GM12878 (cell line): ENCODE results near the gene PDZD8. TPM values are rescaled to one million over a fixed set of nuclear protein-coding genes. Genes with fewer than 3 reads are reported as not detected.
A peak's percentile ranks its signal among the peaks of the same experiment; 100 is the strongest.

ENCODE experiments used
- ATAC-seq: fragments of 200-7000 bp; cut with Tn5 transposase; 3 replicates; pipeline ENCODE4 v1.9.1; 2020; ENCODE audit warnings: mild to moderate bottlenecking, moderate library complexity
- BruUV-seq: library from RNA; stranded (reverse); fragments of 400-500 nt; replicated peaks from 2 replicates; lab custom pipeline; 2021; lab: Mats Ljungman, UMichigan
- CTCF ChIA-PET: fragments of 300-600 bp; sonication (Branson Sonifier 250); formaldehyde crosslinking; extraction: SDS; loops from one replicate; lab custom pipeline; 2021; ENCODE audit warnings: inconsistent platforms; lab: Yijun Ruan, JAX
- POLR2A ChIA-PET: fragments of 350-600 bp; formaldehyde crosslinking; extraction: SDS; loops from one replicate; lab custom pipeline; 2021; ENCODE audit warnings: inconsistent platforms; lab: Charles Lee
- RAD21 ChIA-PET: fragments of 300-600 bp; sonication (Branson Sonifier 250); formaldehyde crosslinking; loops from one replicate; lab custom pipeline; 2023; ENCODE audit warnings: antibody characterized with exemption; ENCODE audit not compliant: unreplicated experiment; lab: Charles Lee
- SMC1A ChIA-PET: fragments of 300-600 bp; sonication (Branson Sonifier 250); formaldehyde crosslinking; loops from one replicate; lab custom pipeline; 2023; ENCODE audit not compliant: unreplicated experiment, uncharacterized antibody; lab: Charles Lee
- DNase-seq: peaks from one replicate; pipeline ENCODE4 v3.0.0-alpha.2; 2011; ENCODE audit warnings: low read depth, low spot score
- FAIRE-seq: peaks from 3 replicates; lab custom pipeline; 2011; peaks lifted over from hg19 to GRCh38; lab: Jason Lieb, UNC
- H2AFZ ChIP-seq: 2 replicates; pipeline ENCODE4 v1.6.0; 2011; ENCODE audit warnings: low read depth, low read length, control low read depth; ENCODE audit not compliant: control insufficient read depth
- H3K27ac ChIP-seq: 2 replicates; pipeline ENCODE4 v1.5.1; 2011; ENCODE audit warnings: control low read depth; ENCODE audit not compliant: control insufficient read depth, insufficient read depth
- H3K27me3 ChIP-seq, 2 experiments: replicated peaks in 1 of 2; 2 replicates each; pipeline versions ENCODE4 v1.6.0 to v1.6.1; 2011; ENCODE audit warnings: low read length in 1 of 2; ENCODE audit not compliant: control insufficient read depth in 2 of 2, insufficient read depth in 2 of 2
- H3K36me3 ChIP-seq, 2 experiments: 2 replicates each; pipeline ENCODE4 v1.5.1; 2011; ENCODE audit warnings: low read length in 1 of 2; ENCODE audit not compliant: control insufficient read depth in 2 of 2, insufficient read depth in 2 of 2
- H3K4me1 ChIP-seq: 2 replicates; pipeline ENCODE4 v1.6.1; 2011; ENCODE audit warnings: mild to moderate bottlenecking, low read length, moderate library complexity, mixed read lengths; ENCODE audit not compliant: control insufficient read depth, insufficient read depth
- H3K4me2 ChIP-seq: 2 replicates; pipeline ENCODE4 v1.6.0; 2011; ENCODE audit warnings: control low read depth; ENCODE audit not compliant: control insufficient read depth, insufficient read depth
- H3K4me3 ChIP-seq: fragments of 200-600 bp; sonication (generic); 2 replicates; pipeline ENCODE4 v1.5.1; 2016
- H3K79me2 ChIP-seq: 2 replicates; pipeline ENCODE4 v1.6.0; 2011; ENCODE audit warnings: low read length; ENCODE audit not compliant: control insufficient read depth, insufficient read depth
- H3K9ac ChIP-seq: 2 replicates; pipeline ENCODE4 v1.8.0; 2011; ENCODE audit warnings: low read length, control low read depth, mixed read lengths; ENCODE audit not compliant: control insufficient read depth, insufficient read depth
- H3K9me3 ChIP-seq: replicated peaks from 3 replicates; pipeline ENCODE4 v1.5.1; 2011; ENCODE audit warnings: mild to moderate bottlenecking, low read length; ENCODE audit not compliant: control insufficient read depth, insufficient read depth
- H4K20me1 ChIP-seq: 2 replicates; pipeline ENCODE4 v1.6.0; 2011; ENCODE audit not compliant: control insufficient read depth, insufficient read depth
- CREM ChIP-seq: IDR thresholded peaks from 2 replicates; pipeline ENCODE4 v1.6.1; 2014; ENCODE audit warnings: antibody characterized with exemption, low read depth
- SPI1 ChIP-seq: IDR thresholded peaks from 2 replicates; pipeline ENCODE4 v1.6.1; 2011; ENCODE audit warnings: low read depth, mild to moderate bottlenecking, low read length, moderate library complexity, borderline replicate concordance; ENCODE audit not compliant: insufficient read depth
- WGBS: methylation state at CpG from one replicate; pipeline ENCODE4 v1.1.6; 2016; ENCODE audit warnings: low lambda C conversion rate; ENCODE audit not compliant: insufficient replicate concordance, insufficient coverage; ENCODE audit errors: missing lambda C conversion rate; 5-methylcytosine and 5-hydroxymethylcytosine counted together
- in situ Hi-C: fragments of 300-500 bp; cut with MboI; formaldehyde crosslinking; loops from 9 replicates; pipeline ENCODE4 v1.14.3; 2018; ENCODE audit warnings: mixed read lengths
- intact Hi-C: fragments of 100-400 bp; cut with micrococcal nuclease; formaldehyde crosslinking; loops from one replicate; pipeline ENCODE4 v1.14.2; 2022; ENCODE audit not compliant: unreplicated experiment
- polyA plus RNA-seq, 11 experiments: library from polyadenylated mRNA; depleted of rRNA in 4 of 11; unstranded in 6 of 11; stranded (reverse) in 5 of 11; fragments of >200 nt; fragmentation: Nextera tagmentation in 4 of 11; fragmentation: Illumina TruSeq in 1 of 11; extraction: Ambion mirVana in 4 of 11; extraction: Trizol in 1 of 11; gene quantifications; 1 replicate in 1 of 11; 2 replicates in 10 of 11; pipeline versions ENCODE4 v1.2.1 to v1.2.3, GENCODE V29; 2011 to 2016; ENCODE audit warnings: inconsistent platforms in 2 of 11, missing spikeins in 2 of 11, low read depth in 1 of 11
- total RNA-seq, 4 experiments: library from RNA; depleted of rRNA in 3 of 4; stranded (reverse); fragments of >200 nt in 3 of 4; fragmentation: Illumina TruSeq in 1 of 4; extraction: Trizol in 1 of 4; gene quantifications; 2 replicates each; pipeline versions ENCODE4 v1.2.1 to v1.2.3, GENCODE V29; 2013 to 2021
- TF ChIP-seq, protein P1 (sequence below): IDR thresholded peaks from 2 replicates; pipeline ENCODE4 v1.6.1; 2012; ENCODE audit warnings: low read depth, low read length, improper control_type of control experiment

Gene PDZD8
- total and polyA plus RNA-seq, 10 of the 15 experiments (the other 5 are each of a cell fraction or from before 2014, with no cell fraction given): 2.0 to 21.2 (median 6.7) TPM

DNA sequence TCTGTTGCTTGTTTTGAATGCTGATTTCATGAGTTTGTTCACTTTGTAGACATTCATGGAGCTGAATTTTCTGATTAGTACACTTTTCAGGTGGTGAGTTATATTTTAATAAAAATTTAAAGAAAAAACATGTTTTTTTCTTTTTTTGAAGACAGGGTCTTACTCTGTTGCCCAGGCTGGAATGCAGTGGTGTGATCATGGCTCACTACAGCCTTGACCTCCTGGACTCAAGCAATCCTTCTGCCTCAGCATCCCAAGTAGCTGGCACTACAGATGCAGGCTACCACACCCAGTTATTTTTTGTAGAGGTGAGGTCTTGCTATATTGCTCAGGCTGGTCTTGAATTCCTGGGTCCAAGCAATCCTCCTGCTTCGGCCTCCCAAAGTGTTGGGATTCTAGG, 23.7 kb downstream of the PDZD8 start:
- H3K4me3 ChIP-seq: no peak overlapping the region
- FAIRE-seq (no peak), DNase-seq (no peak), ATAC-seq (no peak)
- no peak overlapping the region; the same call in 1 of the 2 replicates for H3K4me2 ChIP-seq
- no peaks in the 10 kb centered on the region for H3K9me3 ChIP-seq
- SMC1A ChIA-PET: interaction anchor here (1.2 to 4.8 kb wide), 7 partner anchors 9 to 78 kb away, joined by 3 to 35 read pairs (median 3); no protein-coding TSS in a partner anchor
- intact Hi-C loops (no loop called here), in situ Hi-C loops (no loop called here)
- BruUV-seq: no TSS peak
- H3K9ac ChIP-seq: no peak overlapping the region
- H3K4me1 ChIP-seq: peaks cover 5% of the 10 kb centered on the region; the same call in 1 of the 2 replicates
- POLR2A ChIA-PET: interaction anchor here (0.6 to 1.0 kb wide), 2 partner anchors 12 to 23 kb away, joined by 4 to 9 read pairs; no protein-coding TSS in a partner anchor
- 100% methylated on average over 1 of the region's 1 CpG for WGBS
- H2AFZ ChIP-seq: no peak overlapping the region
- peak overlapping the region; percentile 46 for H3K27ac ChIP-seq
- no peaks in the 10 kb centered on the region for H3K36me3 ChIP-seq
- CTCF ChIA-PET: interaction anchor here (1.2 to 6.1 kb wide), 3 partner anchors 9 to 18 kb away, joined by 3 to 32 read pairs (median 11); no protein-coding TSS in a partner anchor
- RAD21 ChIA-PET: interaction anchor here (1.1 to 3.6 kb wide), 4 partner anchors 9 to 22 kb away, joined by 3 to 16 read pairs (median 5); no protein-coding TSS in a partner anchor
- no peak for TF ChIP-seq CREM
- no peaks in the 10 kb centered on the region for H4K20me1 ChIP-seq
- peaks cover 35% of the 10 kb centered on the region for H3K79me2 ChIP-seq
- H3K27me3 ChIP-seq: no peaks in the 10 kb centered on the region

DNA sequence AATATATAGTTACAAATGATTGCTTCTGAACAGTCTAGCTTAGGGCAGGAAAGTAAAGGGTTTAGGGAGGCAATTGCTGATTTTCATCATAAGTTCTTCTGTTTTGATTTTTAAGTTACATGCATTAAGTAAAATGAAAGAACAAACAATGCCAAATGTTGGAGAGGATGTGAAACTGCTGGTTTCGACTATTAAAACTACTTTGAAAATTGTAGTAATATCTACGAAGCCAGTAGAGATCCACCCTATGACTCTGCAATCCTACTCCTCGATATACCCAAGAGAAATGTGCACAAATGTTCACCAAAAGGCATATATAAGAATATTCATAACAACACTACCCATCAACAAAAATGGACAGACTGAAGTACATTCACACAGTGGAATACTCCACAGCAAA, 24.3 kb downstream of the PDZD8 start:
- Histone ChIP-seq H3K27ac (peak overlapping the region; percentile 46), H4K20me1 (no peaks in the 10 kb centered on the region), H3K9ac (no peak overlapping the region), H3K79me2 (peaks cover 31% of the 10 kb centered on the region), H3K27me3 (no peaks in the 10 kb centered on the region), H2AFZ (no peak overlapping the region), H3K4me3 (no peak overlapping the region), H3K9me3 (no peaks in the 10 kb centered on the region), H3K4me1 (peaks cover 5% of the 10 kb centered on the region; the same call in 1 of the 2 replicates), H3K36me3 (no peaks in the 10 kb centered on the region), H3K4me2 (no peak overlapping the region; the same call in 1 of the 2 replicates)
- WGBS: 31% methylated on average over 3 of the region's 3 CpGs
- in situ Hi-C loops: no loop called here
- DNase-seq (no peak), ATAC-seq (peak; percentile 72), FAIRE-seq (no peak)
- POLR2A ChIA-PET: interaction anchor here (1.1 kb wide), 1 partner anchor 10 kb away, joined by 3 read pairs; no protein-coding TSS in a partner anchor
- CTCF ChIA-PET: interaction anchor here (1.2 to 6.1 kb wide), 3 partner anchors 9 to 19 kb away, joined by 3 to 32 read pairs (median 11); no protein-coding TSS in a partner anchor
- no TSS peak for BruUV-seq
- SMC1A ChIA-PET: interaction anchor here (0.7 to 4.8 kb wide), 8 partner anchors 9 to 119 kb away, joined by 3 to 35 read pairs (median 3); no protein-coding TSS in a partner anchor
- RAD21 ChIA-PET: interaction anchor here (0.7 to 3.6 kb wide), 5 partner anchors 9 to 23 kb away, joined by 3 to 16 read pairs (median 4); no protein-coding TSS in a partner anchor
- TF ChIP-seq SPI1: peak; percentile 79
- TF ChIP-seq, protein P1, sequence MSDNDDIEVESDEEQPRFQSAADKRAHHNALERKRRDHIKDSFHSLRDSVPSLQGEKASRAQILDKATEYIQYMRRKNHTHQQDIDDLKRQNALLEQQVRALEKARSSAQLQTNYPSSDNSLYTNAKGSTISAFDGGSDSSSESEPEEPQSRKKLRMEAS: no peak
- intact Hi-C loops: no loop called here
